K562 (cell line): ENCODE measurements around the gene CCNB1. TPM values are rescaled to one million over a fixed set of nuclear protein-coding genes. Genes with fewer than 3 reads are reported as not detected.

Experiments used
- ATAC-seq: fragments of 200-7000 bp; cut with Tn5 transposase; 3 replicates; pipeline ENCODE4 v1.9.1; 2020; ENCODE audit warnings: moderate library complexity
- Bru-seq: library from RNA; stranded (reverse); fragments of 400-500 nt; gene quantifications from one replicate; lab custom pipeline; 2021; lab: Mats Ljungman, UMichigan
- BruChase-seq, 2 experiments: library from RNA; stranded (reverse); fragments of 400-500 nt; gene quantifications; one replicate each; lab custom pipeline; 2021; lab: Mats Ljungman, UMichigan
- BruUV-seq: library from RNA; stranded (reverse); fragments of 400-500 nt; replicated peaks from 2 replicates; lab custom pipeline; 2021; lab: Mats Ljungman, UMichigan
- CTCF ChIA-PET: fragments of 300-600 bp; formaldehyde crosslinking; extraction: SDS; loops from one replicate; lab custom pipeline; 2021; ENCODE audit warnings: low intra/inter-chr PET ratio; lab: Yijun Ruan, JAX
- POLR2A ChIA-PET: fragments of 300-600, 350-650 bp; sonication (Branson Sonifier 250); formaldehyde crosslinking; extraction: SDS; loops from one replicate; lab custom pipeline; 2021; ENCODE audit warnings: antibody characterized with exemption, inconsistent platforms; lab: Yijun Ruan, JAX
- DNase-seq, 4 experiments: peaks; one replicate each; pipeline versions ENCODE4 v3.0.0 to v3.0.0-alpha.2; 2011 to 2018; ENCODE audit warnings: low spot score in 3 of 4, mixed read lengths in 3 of 4; ENCODE audit errors: extremely low read depth in 1 of 4
- FAIRE-seq: peaks from 2 replicates; lab custom pipeline; 2011; peaks lifted over from hg19 to GRCh38; lab: Jason Lieb, UNC
- H2AFZ ChIP-seq: 2 replicates; pipeline ENCODE4 v1.6.0; 2011; ENCODE audit warnings: low read depth, low read length, control low read depth, inconsistent platforms
- H3K27ac ChIP-seq: fragments of 200-600 bp; 3 replicates; pipeline ENCODE4 v1.8.0; 2011; ENCODE audit warnings: low read depth, mild to moderate bottlenecking, control low read depth, inconsistent platforms, low read length, moderate library complexity, mixed read lengths; ENCODE audit errors: extremely low read depth
- H3K27me3 ChIP-seq, 2 experiments: fragments of 300-600 bp in 1 of 2; 2 replicates in 1 of 2; 3 replicates in 1 of 2; pipeline versions ENCODE4 v1.6.0 to v1.8.0; 2011; ENCODE audit warnings: inconsistent platforms in 2 of 2, low read length in 2 of 2, mild to moderate bottlenecking in 1 of 2, mixed read lengths in 1 of 2, moderate library complexity in 1 of 2; ENCODE audit not compliant: control insufficient read depth in 2 of 2, insufficient read depth in 2 of 2
- H3K36me3 ChIP-seq: fragments of 300-600 bp; 3 replicates; pipeline ENCODE4 v1.8.0; 2011; ENCODE audit warnings: mild to moderate bottlenecking, low read length, inconsistent platforms; ENCODE audit not compliant: control insufficient read depth, insufficient read depth
- H3K4me1 ChIP-seq, 2 experiments: fragments of 200-600 bp in 1 of 2; replicated peaks in 1 of 2; 2 replicates in 1 of 2; 3 replicates in 1 of 2; pipeline versions ENCODE4 v1.5.1 to v1.8.0; 2011; ENCODE audit warnings: inconsistent platforms in 2 of 2, low read length in 2 of 2, mild to moderate bottlenecking in 1 of 2, mixed read lengths in 1 of 2, moderate library complexity in 1 of 2; ENCODE audit not compliant: control insufficient read depth in 2 of 2, insufficient read depth in 2 of 2
- H3K4me2 ChIP-seq: 2 replicates; pipeline ENCODE4 v1.6.1; 2011; ENCODE audit warnings: low read length, control low read depth, inconsistent platforms, mixed read lengths; ENCODE audit not compliant: insufficient read depth
- H3K4me3 ChIP-seq: fragments of 200-600 bp; sonication (generic), shearing (Covaris generic); 2 replicates; pipeline ENCODE4 v1.5.1; 2016; ENCODE audit warnings: control low read depth, inconsistent platforms
- H3K79me2 ChIP-seq: fragments of 200-600 bp; 3 replicates; pipeline ENCODE4 v1.8.0; 2011; ENCODE audit warnings: low read length, inconsistent platforms; ENCODE audit not compliant: control insufficient read depth, insufficient read depth
- H3K9ac ChIP-seq, 2 experiments: 2 replicates each; pipeline versions ENCODE4 v1.6.0 to v1.6.1; 2011; ENCODE audit warnings: low read depth in 2 of 2, low read length in 2 of 2, control low read depth in 1 of 2, inconsistent platforms in 1 of 2, mild to moderate bottlenecking in 1 of 2, mixed read lengths in 1 of 2; ENCODE audit not compliant: insufficient read depth in 1 of 2
- H3K9me1 ChIP-seq: one replicate; pipeline ENCODE4 v1.6.0; 2011; ENCODE audit warnings: inconsistent platforms, mild to moderate bottlenecking, low read length, moderate library complexity; ENCODE audit not compliant: control insufficient read depth, insufficient read depth
- H3K9me3 ChIP-seq: replicated peaks from 2 replicates; pipeline ENCODE4 v1.5.1; 2011; ENCODE audit warnings: low read depth, low read length, inconsistent platforms; ENCODE audit not compliant: control insufficient read depth, insufficient read depth
- H4K20me1 ChIP-seq: replicated peaks from 2 replicates; pipeline ENCODE4 v1.6.1; 2011; ENCODE audit warnings: low read length, inconsistent platforms, mixed read lengths; ENCODE audit not compliant: control insufficient read depth, insufficient read depth
- MCM7 ChIP-seq, 2 experiments: fragments of 450-650 bp; IDR thresholded peaks; 2 replicates each; pipeline ENCODE4 v1.6.1; 2016 to 2018
- MXI1 ChIP-seq: IDR thresholded peaks from 2 replicates; pipeline ENCODE4 v1.6.1; 2011; ENCODE audit warnings: low read depth, mild to moderate bottlenecking, improper control_type of control experiment, low read length
- NFYB ChIP-seq: IDR thresholded peaks from 2 replicates; pipeline ENCODE4 v1.6.1; 2011; ENCODE audit warnings: mild to moderate bottlenecking, moderate library complexity; ENCODE audit not compliant: insufficient read length; ENCODE audit errors: extremely low read depth
- ZBTB7A ChIP-seq: IDR thresholded peaks from 2 replicates; pipeline ENCODE4 v1.6.1; 2011; ENCODE audit warnings: low read depth, mild to moderate bottlenecking, low read length, moderate library complexity, borderline replicate concordance; ENCODE audit not compliant: control insufficient read depth
- ZNF584 ChIP-seq: fragments of 200-800 bp; sonication (Bioruptor generic); IDR thresholded peaks from 2 replicates; pipeline ENCODE4 v1.6.1; 2016; ENCODE audit warnings: low read depth, mild to moderate bottlenecking, missing genetic modification characterization, missing compliant biosample characterization
- ZNF830 ChIP-seq: fragments of 250-450 bp; sonication (Bioruptor Pico); IDR thresholded peaks from 2 replicates; pipeline ENCODE4 v1.5.0; 2021; ENCODE audit warnings: mild to moderate bottlenecking
- WGBS: fragments of 100-300 bp; shearing (Covaris generic); methylation state at CpG from one replicate; pipeline ENCODE4 v1.1.6; 2016; ENCODE audit warnings: low coverage, mixed read lengths; ENCODE audit not compliant: insufficient coverage; ENCODE audit errors: missing lambda C conversion rate; 5-methylcytosine and 5-hydroxymethylcytosine counted together
- in situ Hi-C: fragments of 300-500 bp; cut with MboI; formaldehyde crosslinking; loops from 4 replicates; pipeline ENCODE4 v1.15.0; 2018; ENCODE audit warnings: inconsistent platforms, mixed read lengths
- intact Hi-C: fragments of 100-400 bp; cut with micrococcal nuclease; formaldehyde crosslinking; loops from 2 replicates; pipeline ENCODE4 v1.14.2; 2022
- long read RNA-seq, 3 experiments: library from polyadenylated mRNA in 2 of 3; library from RNA in 1 of 3; unstranded in 2 of 3; stranded (forward) in 1 of 3; transcript quantifications; one replicate each; pipeline ENCODE4 v2.0.0, GENCODE V29; 2019 to 2022
- polyA minus RNA-seq, 3 experiments: library from RNA; depleted of rRNA, polyadenylated mRNA; stranded (reverse); fragments of >200 nt; gene quantifications; 2 replicates each; pipeline ENCODE4 v1.2.3, GENCODE V29; 2011
- polyA plus RNA-seq, 8 experiments: library from polyadenylated mRNA; depleted of rRNA in 4 of 8; stranded (reverse) in 5 of 8; unstranded in 3 of 8; fragments of >200 nt; fragmentation: Nextera tagmentation in 2 of 8; fragmentation: Illumina TruSeq in 1 of 8; extraction: Ambion mirVana in 2 of 8; extraction: Trizol in 1 of 8; gene quantifications; 2 replicates each; pipeline versions ENCODE4 v1.2.1 to v1.2.3, GENCODE V29; 2011 to 2014; ENCODE audit warnings: inconsistent platforms in 1 of 8, missing spikeins in 1 of 8
- total RNA-seq, 7 experiments: library from RNA; depleted of rRNA in 6 of 7; stranded (reverse); fragments of >200 nt in 6 of 7; fragmentation: Illumina TruSeq in 2 of 7; extraction: Trizol in 2 of 7; gene quantifications; 2 replicates each; pipeline versions ENCODE4 v1.2.1 to v1.2.3, GENCODE V29; 2011 to 2021; ENCODE audit warnings: low replicate concordance in 1 of 7
- TF ChIP-seq, protein P1 (sequence below): sonication (generic); formaldehyde crosslinking; IDR thresholded peaks from 2 replicates; pipeline ENCODE4 v1.8.1; 2022; ENCODE audit warnings: missing genetic modification reagents
- TF ChIP-seq, protein P2 (sequence below), 2 experiments: fragments of 450-650 bp in 1 of 2; sonication (generic) in 1 of 2; formaldehyde crosslinking in 1 of 2; IDR thresholded peaks in 1 of 2; conservative IDR thresholded peaks in 1 of 2; 2 replicates each; pipeline versions ENCODE4 v1.6.1 to v1.8.1; 2016 to 2023; ENCODE audit warnings: mild to moderate bottlenecking in 2 of 2, moderate library complexity in 2 of 2, inconsistent platforms in 1 of 2, missing genetic modification reagents in 1 of 2

CCNB1 gene
- 73.7 and 121 TPM in 2 replicates for total RNA-seq (2011; cell fraction: chromatin; rRNA removed; ENCODE audit: low replicate concordance)
- 60.7 and 76.7 TPM in 2 replicates for total RNA-seq (2011; cell fraction: nucleolus; rRNA removed)
- 83.0 and 89.8 TPM in 2 replicates for total RNA-seq (2011; cell fraction: nucleoplasm; rRNA removed)
- total RNA-seq (2014; rRNA removed) (165 and 208 TPM in 2 replicates), total RNA-seq (2014; rRNA removed; fragmentation: Illumina TruSeq; extraction: Trizol) (271 and 288 TPM in 2 replicates), total RNA-seq (2015; rRNA removed; fragmentation: Illumina TruSeq; extraction: Trizol) (267 and 270 TPM in 2 replicates), total RNA-seq (2021) (256 and 260 TPM in 2 replicates), polyA plus RNA-seq (2011; rRNA removed) (306 and 361 TPM in 2 replicates), polyA plus RNA-seq (2014; fragmentation: Illumina TruSeq; extraction: Trizol) (277 and 295 TPM in 2 replicates), polyA plus RNA-seq (2014; fragmentation: Nextera tagmentation; extraction: Ambion mirVana) (100 to 1,000 TPM; 469 to 679 TPM), polyA plus RNA-seq (2014; rRNA removed) (231 and 236 TPM in 2 replicates), polyA minus RNA-seq (2011; rRNA and poly(A)+ RNA removed) (176 and 227 TPM in 2 replicates), Bru-seq, nascent RNA (percentile 96 among the genes with signal in this experiment), BruChase-seq, experiment 1, labeled RNA remaining after a 2-hour chase (percentile 96 among the genes with signal in this experiment), BruChase-seq, experiment 2, labeled RNA remaining after a 6-hour chase (percentile 97 among the genes with signal in this experiment)
- polyA plus RNA-seq (2011; cell fraction: cytosol; rRNA removed), result 87.6 and 130 TPM in 2 replicates
- polyA plus RNA-seq (2011; cell fraction: nucleus; rRNA removed), result 127 and 167 TPM in 2 replicates
- 165 and 326 TPM in 2 replicates for polyA plus RNA-seq (2012)
- 95.8 and 118 TPM in 2 replicates for polyA minus RNA-seq (2011; cell fraction: cytosol; rRNA and poly(A)+ RNA removed)
- 32.0 and 58.3 TPM in 2 replicates for polyA minus RNA-seq (2011; cell fraction: nucleus; rRNA and poly(A)+ RNA removed)
- long read RNA-seq, experiment 1, transcript CCNB1-201 (9 exons, 2,169 nt), result major isoform, 1,376 of 1,619 reads
- long read RNA-seq, experiment 1, partial matches to known transcripts, result 104 of 1,619 reads
- long read RNA-seq, experiment 1, other reads (novel, unspliced or antisense), result 135 of 1,619 reads
- long read RNA-seq, experiment 2, transcript CCNB1-201 (9 exons, 2,169 nt), result major isoform, 251 of 332 reads
- long read RNA-seq, experiment 2, partial matches to known transcripts, result 45 of 332 reads
- long read RNA-seq, experiment 2, other reads (novel, unspliced or antisense), result 32 of 332 reads
- long read RNA-seq, experiment 3, transcript CCNB1-201 (9 exons, 2,169 nt), result major isoform, 542 of 594 reads
- long read RNA-seq, experiment 3, partial matches to known transcripts, result 18 of 594 reads
- long read RNA-seq, experiment 3, other reads (novel, unspliced or antisense), result 32 of 594 reads

DNA sequence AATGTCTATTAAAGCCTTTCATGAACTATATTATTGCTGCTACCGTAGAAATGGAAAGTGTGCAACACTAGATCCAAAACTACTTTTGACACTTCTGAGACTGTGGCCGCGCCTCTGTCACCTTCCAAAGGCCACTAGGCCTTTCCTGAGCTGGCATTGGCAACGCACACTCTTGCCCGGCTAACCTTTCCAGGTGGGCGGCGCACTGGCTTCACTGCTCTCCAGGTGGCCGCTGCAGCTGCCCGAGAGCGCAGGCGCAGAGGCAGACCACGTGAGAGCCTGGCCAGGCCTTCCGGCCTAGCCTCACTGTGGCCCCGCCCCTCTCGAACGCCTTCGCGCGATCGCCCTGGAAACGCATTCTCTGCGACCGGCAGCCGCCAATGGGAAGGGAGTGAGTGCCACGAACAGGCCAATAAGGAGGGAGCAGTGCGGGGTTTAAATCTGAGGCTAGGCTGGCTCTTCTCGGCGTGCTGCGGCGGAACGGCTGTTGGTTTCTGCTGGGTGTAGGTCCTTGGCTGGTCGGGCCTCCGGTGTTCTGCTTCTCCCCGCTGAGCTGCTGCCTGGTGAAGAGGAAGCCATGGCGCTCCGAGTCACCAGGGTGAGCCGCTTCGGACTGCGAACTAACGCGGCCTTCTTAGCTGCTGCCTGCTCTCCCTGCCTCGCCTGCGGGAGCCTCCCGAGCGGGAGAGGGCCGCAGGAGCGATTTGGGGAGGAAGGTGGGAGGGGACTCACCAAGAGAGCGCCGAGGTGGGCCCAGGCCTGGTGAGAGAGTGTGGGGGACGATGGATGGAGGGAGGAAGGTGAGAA lies at the start of gene CCNB1:
TSS of gene CCNB1 (plus strand) at position 465 of the 807 bp plus-strand sequence. CDS start at position 578, 113 bp downstream.
- Histone ChIP-seq H3K9me3 (no peaks in the 10 kb centered on the region), H3K4me3 (peak within 1 kb of the TSS; percentile 90), H3K27me3 (no peaks in the 10 kb centered on the region), H3K4me2 (peak within 1 kb of the TSS; percentile 90), H3K9ac (peak within 1 kb of the TSS; percentile 94 to 96), H3K9me1 (no peaks in the 10 kb centered on the region), H3K4me1 (peaks cover 4 to 8% of the 10 kb centered on the region in 2 experiments; a peak in 4 of 5 replicates), H3K36me3 (peaks cover 40% of the 10 kb centered on the region), H3K79me2 (peaks cover 46% of the 10 kb centered on the region), H4K20me1 (no peaks in the 10 kb centered on the region), H2AFZ (peak within 1 kb of the TSS; percentile 91), H3K27ac (peak within 1 kb of the TSS; percentile 94)
- in situ Hi-C loops (no loop called here), intact Hi-C loops (loop anchor here (2.0 kb wide), 1 partner anchor 74 kb away; no protein-coding TSS in a partner anchor)
- WGBS, result 2% methylated on average over 49 of the region's 50 CpGs
- FAIRE-seq (peak; percentile 98), DNase-seq (peak; percentile 98 to 99 (median 99)), ATAC-seq (peak; percentile 99)
- POLR2A ChIA-PET, result interaction anchor here (0.6 to 2.2 kb wide), 8 partner anchors 10 to 747 kb away, joined by 3 to 12 read pairs (median 4); partner anchors contain the start of gene CENPH
- CTCF ChIA-PET, result no interaction called here
- no TSS peak for BruUV-seq
- TF ChIP-seq, protein P1, sequence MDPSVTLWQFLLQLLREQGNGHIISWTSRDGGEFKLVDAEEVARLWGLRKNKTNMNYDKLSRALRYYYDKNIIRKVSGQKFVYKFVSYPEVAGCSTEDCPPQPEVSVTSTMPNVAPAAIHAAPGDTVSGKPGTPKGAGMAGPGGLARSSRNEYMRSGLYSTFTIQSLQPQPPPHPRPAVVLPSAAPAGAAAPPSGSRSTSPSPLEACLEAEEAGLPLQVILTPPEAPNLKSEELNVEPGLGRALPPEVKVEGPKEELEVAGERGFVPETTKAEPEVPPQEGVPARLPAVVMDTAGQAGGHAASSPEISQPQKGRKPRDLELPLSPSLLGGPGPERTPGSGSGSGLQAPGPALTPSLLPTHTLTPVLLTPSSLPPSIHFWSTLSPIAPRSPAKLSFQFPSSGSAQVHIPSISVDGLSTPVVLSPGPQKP (CRISPR knock-in tag), result no peak
- TF ChIP-seq MCM7 (IDR thresholded peaks at IDR 0.05) (no peak), NFYB (peak; percentile 100), ZNF830 (CRISPR knock-in tag) (no peak), MXI1 (peak; percentile 90), ZNF584 (CRISPR knock-in tag) (no peak), ZBTB7A (peak; percentile 14; the same call in 1 of the 2 replicates)
- TF ChIP-seq, protein P2, sequence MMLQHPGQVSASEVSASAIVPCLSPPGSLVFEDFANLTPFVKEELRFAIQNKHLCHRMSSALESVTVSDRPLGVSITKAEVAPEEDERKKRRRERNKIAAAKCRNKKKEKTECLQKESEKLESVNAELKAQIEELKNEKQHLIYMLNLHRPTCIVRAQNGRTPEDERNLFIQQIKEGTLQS (IDR thresholded peaks at IDR 0.05), result no peak
- TF ChIP-seq, protein P2 (CRISPR knock-in tag; conservative IDR thresholded peaks at IDR 0.05), result 0 out of 2 replicates have a peak, but pooled peaks have one; percentile 44
